Mucosa of gallbladder (tissue), 1 donor: Measurements from ENCODE around the gene SCGB3A1. TPM values are rescaled to one million over a fixed set of nuclear protein-coding genes. Genes with fewer than 3 reads are reported as not detected.

Source experiments
- DNase-seq: peaks from one replicate; pipeline ENCODE4 v3.0.0-alpha.2; 2020; ENCODE audit warnings: low spot score
- total RNA-seq: library from RNA; stranded (reverse); gene quantifications from one replicate; pipeline ENCODE4 v1.2.1, GENCODE V29; 2021
- donor health status: DM: no; HTN: no; CAD: no.

SCGB3A1 gene
- total RNA-seq, 1 donor from 2014 or later, result 1.3 TPM

GRCh38 chr5:180625125-180625790 is 34.0 kb upstream of the SCGB3A1 start:
- DNase-seq, result no peak

- DNase-seq, result no peak
These were observed 33.3 kb upstream of the SCGB3A1 start for GRCh38 chr5:180624587-180624986.

- no peak for DNase-seq
These were observed 32.5 kb upstream of the SCGB3A1 start for GRCh38 chr5:180623844-180624243.

- no peak for DNase-seq
These were observed 32.1 kb upstream of the SCGB3A1 start for GRCh38 chr5:180623411-180623834.

GRCh38 chr5:180622910-180623309 is 31.6 kb upstream of the SCGB3A1 start:
- no peak for DNase-seq

GRCh38 chr5:180621311-180621710 is 30.0 kb upstream of the SCGB3A1 start:
- DNase-seq, result no peak

GRCh38 chr5:180620014-180620413 is 28.7 kb upstream of the SCGB3A1 start:
- no peak for DNase-seq

GRCh38 chr5:180619563-180619915 is 28.2 kb upstream of the SCGB3A1 start:
- no peak for DNase-seq

GRCh38 chr5:180618829-180619562 is 27.7 kb upstream of the SCGB3A1 start:
- no peak for DNase-seq

GRCh38 chr5:180618487-180618828 is 27.2 kb upstream of the SCGB3A1 start:
- DNase-seq, result no peak

GRCh38 chr5:180613814-180614188 is 22.5 kb upstream of the SCGB3A1 start:
- DNase-seq, result no peak

- no peak for DNase-seq
These were observed 22.0 kb upstream of the SCGB3A1 start for GRCh38 chr5:180613188-180613813.

GRCh38 chr5:180612683-180613082 is 21.4 kb upstream of the SCGB3A1 start:
- no peak for DNase-seq

GRCh38 chr5:180611140-180611850 is 20.0 kb upstream of the SCGB3A1 start:
- no peak for DNase-seq

GRCh38 chr5:180609817-180610550 is 18.7 kb upstream of the SCGB3A1 start:
- no peak for DNase-seq

- DNase-seq, result no peak
These were observed 18.1 kb upstream of the SCGB3A1 start for GRCh38 chr5:180609386-180609785.

- no peak for DNase-seq
These were observed 17.4 kb upstream of the SCGB3A1 start for GRCh38 chr5:180608572-180609310.

- peak; percentile 28 for DNase-seq
These were observed 16.7 kb upstream of the SCGB3A1 start for GRCh38 chr5:180607861-180608571.

GRCh38 chr5:180606215-180606785 is 15.0 kb upstream of the SCGB3A1 start:
- DNase-seq, result no peak
